Activated T-cell treated with anti-CD3 and anti-CD28 coated beads for 48 hours (primary cell): ENCODE data around the gene SPRY1.
A peak's percentile ranks its signal among the peaks of the same experiment; 100 is the strongest.

Source experiments
- DNase-seq: peaks from one replicate; pipeline ENCODE4 v3.0.0-alpha.2; 2020; ENCODE audit warnings: low read depth

The SPRY1 gene, protein sequence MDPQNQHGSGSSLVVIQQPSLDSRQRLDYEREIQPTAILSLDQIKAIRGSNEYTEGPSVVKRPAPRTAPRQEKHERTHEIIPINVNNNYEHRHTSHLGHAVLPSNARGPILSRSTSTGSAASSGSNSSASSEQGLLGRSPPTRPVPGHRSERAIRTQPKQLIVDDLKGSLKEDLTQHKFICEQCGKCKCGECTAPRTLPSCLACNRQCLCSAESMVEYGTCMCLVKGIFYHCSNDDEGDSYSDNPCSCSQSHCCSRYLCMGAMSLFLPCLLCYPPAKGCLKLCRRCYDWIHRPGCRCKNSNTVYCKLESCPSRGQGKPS

GRCh38 chr4:123396307-123397143 is at the start of gene SPRY1:
Gene SPRY1 (plus strand): TSS chr4:123396795. CDS start chr4:123401592, 4,797 bp downstream.
- DNase-seq, result peak; percentile 69

- DNase-seq, result no peak
Measured at GRCh38 chr4:123346951-123347350, 49.6 kb upstream of the SPRY1 start.

GRCh38 chr4:123348946-123349345 is 47.6 kb upstream of the SPRY1 start:
- no peak for DNase-seq

- DNase-seq, result no peak
Measured at GRCh38 chr4:123349421-123350190, 47.0 kb upstream of the SPRY1 start.

DNA sequence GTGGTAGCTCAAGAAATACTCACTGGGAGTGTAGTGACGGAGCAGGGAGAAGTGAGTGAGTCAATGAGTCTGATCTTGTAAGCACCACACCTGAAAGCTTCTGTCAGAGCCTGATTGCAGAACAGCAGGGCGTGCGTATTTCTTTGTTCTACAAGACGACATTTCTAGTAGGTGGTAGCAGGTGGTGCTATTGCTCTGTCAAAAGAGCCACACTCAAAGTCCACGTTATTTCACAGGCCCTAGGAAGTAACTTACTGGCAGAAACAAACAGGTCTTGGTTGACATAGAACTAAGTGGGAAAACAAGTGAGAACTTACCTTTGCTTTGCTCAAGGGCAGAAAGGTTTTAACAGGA is 46.4 kb upstream of the SPRY1 start:
- DNase-seq, result no peak

- DNase-seq, result no peak
Measured at GRCh38 chr4:123350726-123351125, 45.9 kb upstream of the SPRY1 start.

- DNase-seq, result no peak
Measured at GRCh38 chr4:123351713-123352112, 44.9 kb upstream of the SPRY1 start.

DNA sequence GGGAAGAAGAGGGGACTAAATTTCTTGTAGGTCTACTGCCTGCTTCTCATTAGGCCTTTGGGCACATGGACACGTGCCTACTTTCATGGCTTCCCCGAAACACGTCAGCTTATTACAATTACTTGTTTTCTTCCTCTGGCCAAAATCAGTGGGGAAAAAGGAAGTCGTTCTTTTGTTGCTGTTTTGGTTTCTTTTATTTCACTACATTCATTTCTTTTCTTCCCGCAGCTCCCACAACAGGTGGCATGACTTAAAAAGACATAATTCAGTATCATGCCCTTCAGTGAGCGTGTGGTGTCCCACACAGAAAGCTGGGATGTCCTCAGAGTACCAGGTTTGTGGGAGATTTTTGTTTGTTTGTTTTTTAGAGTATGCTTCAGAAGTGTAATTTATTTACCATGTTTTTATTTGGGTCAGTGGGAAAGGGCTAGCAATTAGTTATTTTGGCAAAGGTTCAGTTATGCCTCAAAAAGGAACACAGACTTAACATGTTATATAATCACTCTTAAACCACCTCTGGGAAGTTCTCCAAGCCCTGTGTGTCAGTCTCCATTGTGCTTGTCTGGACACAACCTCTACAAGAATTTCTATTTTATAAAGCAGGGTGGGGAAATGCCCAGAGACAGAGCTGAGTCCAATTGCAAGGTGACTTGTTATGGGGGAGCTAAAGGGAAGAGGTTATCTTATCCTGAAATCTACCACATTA is 44.2 kb upstream of the SPRY1 start:
- DNase-seq, result no peak

DNA sequence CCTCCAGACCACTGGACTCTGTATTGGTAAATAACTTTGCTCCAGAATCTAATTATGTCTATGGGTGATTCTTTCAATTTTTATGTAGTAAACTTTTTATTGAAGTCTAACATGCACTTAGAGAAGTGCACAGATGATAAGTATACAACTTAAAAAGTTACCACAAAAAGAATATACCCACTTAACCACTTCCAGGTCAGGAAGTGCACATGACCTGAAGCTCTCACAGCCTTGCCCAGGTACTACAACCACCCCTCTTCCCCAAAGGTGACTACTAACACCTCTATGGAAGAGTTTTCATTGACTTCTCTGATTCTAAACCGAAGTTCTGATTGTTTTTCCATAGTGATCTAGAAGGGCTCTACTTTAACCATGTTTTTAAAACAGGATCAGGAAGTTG is 43.6 kb upstream of the SPRY1 start:
- DNase-seq, result no peak

GRCh38 chr4:123353656-123354055 is 42.9 kb upstream of the SPRY1 start:
- DNase-seq, result no peak

DNA sequence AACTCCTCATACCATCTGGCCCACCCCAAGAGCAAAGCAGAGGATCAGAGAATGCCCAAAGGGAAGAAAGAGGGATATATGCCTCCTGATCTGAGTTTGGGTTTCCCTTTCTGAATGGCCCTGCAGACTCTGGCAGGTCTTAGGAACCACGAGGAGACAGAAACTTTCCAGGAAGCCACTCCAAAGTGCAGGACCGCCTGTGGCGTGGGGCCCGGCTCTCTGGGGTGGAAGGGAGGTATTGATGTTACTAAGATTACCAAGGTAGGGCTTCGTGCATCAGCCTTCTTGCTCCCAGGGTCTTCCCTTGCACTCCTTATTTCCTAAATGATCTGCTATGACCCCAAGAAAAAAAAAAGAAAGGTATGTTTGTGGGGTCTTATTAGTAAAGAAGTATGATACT is 41.9 kb upstream of the SPRY1 start:
- no peak for DNase-seq

GRCh38 chr4:123356921-123357320 is 39.7 kb upstream of the SPRY1 start:
- no peak for DNase-seq

DNA sequence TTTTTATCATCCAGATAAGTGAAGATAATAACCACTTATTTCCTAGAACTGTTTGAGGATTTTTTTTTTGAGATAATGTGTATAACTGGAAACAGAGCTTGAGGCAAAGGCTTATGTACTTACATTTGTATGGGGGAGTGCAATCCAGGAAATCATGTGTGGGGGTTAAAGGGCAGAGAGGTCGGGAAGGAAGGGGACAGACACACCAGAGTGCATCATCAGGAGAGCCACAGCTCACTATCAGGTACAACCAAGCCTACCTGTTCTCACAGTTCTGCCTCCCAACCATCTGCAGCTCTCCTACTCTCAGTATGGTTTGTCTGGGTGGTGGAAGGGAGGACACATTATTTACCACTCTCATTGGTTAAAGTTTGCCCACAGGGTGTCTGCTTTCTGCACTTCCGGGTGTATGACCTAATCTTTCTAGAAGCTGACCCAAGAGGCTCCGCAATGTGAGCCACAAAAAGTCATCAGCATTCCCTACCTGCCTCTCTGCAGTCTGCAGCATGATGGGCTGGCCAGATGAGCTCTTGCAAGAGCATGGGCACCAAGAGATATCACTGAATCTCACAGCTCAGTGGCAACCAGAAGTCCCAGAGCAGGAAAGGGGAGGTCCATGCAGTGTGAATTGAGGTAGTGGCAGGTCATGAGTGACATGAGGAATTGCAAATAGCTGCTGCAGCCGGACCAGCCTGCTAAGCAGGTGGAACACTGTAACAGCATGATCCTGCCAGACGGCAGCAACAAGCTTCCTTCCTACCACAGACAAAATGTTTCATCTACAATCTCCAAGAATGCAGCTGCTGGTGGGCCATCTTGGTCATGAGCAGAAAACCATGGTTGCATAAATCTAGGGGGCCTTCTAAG is 36.9 kb upstream of the SPRY1 start:
- no peak for DNase-seq

DNA sequence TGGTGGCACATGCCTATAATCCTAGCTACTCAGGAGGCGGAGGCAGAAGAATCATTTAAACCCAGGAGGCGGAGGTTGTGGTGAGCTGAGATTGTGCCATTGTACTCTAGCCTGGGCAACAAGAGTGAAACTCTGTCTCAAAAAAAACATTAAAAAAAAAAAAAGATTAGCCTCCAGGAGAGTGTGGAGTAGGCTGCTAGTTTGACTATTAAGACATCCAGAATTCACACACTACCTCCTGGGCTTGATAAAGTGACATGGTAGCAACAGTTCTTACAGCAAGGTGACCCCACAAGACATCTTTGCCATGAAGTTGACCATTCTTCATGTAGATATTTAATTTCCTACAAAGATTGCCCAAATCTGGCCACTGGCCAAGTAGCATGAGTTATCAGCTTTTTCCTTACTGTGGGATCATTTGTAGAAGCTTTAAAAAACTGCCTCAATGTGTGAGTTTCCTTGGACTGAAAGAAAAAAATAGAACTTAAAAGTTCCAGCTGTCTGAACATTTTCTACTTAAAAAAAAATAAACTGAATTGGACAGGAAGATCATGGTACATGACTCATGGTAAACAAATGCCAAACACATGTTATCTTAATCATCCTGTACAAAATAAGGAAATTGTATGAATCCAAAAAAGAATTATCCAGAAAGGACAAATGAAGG is 35.3 kb upstream of the SPRY1 start:
- DNase-seq, result no peak

- no peak for DNase-seq
Measured at GRCh38 chr4:123362103-123362502, 34.5 kb upstream of the SPRY1 start.

DNA sequence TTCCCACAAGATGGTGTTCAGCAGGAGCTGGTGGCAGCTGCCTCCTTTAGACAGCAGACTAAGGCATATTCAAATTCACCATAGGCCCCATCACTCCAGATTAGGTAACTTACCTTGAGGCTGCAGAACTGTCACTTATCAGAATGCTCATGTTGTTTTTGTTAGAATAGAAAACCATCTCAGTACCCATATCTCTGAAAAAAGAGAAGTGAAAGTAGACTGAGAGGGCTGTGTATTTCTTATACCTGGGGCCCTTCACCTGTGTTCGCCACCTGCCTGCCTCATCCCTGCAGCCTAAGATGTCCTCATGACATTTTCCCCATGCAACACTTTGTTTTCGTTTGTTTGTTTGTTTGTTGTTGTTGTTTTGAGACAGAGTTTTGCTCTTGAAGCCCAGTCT is 32.9 kb upstream of the SPRY1 start:
- DNase-seq, result no peak

DNA sequence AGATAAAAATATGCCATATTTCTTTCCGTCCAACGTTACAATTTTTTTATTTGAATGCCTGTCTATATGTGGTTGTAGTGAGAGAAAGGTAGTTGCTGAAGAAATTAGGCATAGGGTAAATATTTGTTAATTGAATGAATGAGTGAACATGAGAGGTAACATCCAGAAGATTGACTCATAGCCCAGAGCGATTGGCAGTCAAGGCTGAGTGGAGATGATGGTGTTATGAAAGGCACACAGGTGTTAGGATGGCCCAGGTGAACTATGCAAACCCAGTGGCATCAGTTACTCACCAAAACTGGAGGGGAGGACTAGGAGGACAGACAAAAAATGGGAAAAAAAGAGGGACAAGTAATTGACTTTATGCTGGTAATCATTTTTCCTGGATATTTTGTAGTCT is 31.7 kb upstream of the SPRY1 start:
- DNase-seq, result no peak

- DNase-seq, result no peak
Measured at GRCh38 chr4:123365412-123365811, 31.2 kb upstream of the SPRY1 start.

DNA sequence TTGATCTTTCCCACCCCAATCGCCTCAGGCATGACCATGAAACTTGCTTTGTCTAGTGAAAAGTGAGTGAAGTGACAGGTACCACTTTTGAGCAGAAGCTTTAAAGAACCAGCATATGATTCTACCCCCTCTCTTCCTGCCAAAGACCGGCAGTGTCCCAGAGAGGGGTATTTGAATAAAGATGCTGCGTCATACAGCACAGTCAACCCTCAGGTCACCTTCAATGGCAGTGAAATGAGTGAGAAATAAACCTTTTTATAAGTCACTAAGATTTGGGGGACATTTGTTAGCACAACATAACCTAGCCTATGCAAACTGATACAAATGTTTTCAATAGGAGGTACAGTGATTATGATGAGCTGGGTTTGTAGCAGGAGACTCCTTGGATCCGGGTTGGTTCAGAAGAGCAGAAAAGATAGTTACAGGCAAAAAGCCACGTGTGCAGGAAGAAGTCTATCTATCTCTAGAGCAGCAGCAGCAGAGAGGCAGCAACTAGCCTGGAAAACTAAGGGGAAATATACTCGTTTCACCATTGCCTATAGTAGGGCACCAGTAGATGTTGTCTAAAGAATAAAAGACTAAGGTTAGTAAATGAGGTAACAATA is 30.3 kb upstream of the SPRY1 start:
- no peak for DNase-seq

- no peak for DNase-seq
Measured at GRCh38 chr4:123378794-123379193, 17.8 kb upstream of the SPRY1 start.
